A549 (cell line): ENCODE data around the gene FXN. TPM values are rescaled to one million over a fixed set of nuclear protein-coding genes. Genes with fewer than 3 reads are reported as not detected.

Experiments
- ATAC-seq, 2 experiments: fragments of 200-7000 bp in 1 of 2; fragments of >200 bp in 1 of 2; cut with Nextera tagmentation in 1 of 2; cut with Tn5 transposase in 1 of 2; 3 replicates each; pipeline versions ENCODE4 v1.8.0 to v1.9.1; 2018 to 2020; ENCODE audit warnings: mild to moderate bottlenecking in 1 of 2, moderate library complexity in 1 of 2
- CTCF ChIA-PET: fragments of 300-600 bp; sonication (Branson Sonifier 250); formaldehyde crosslinking; extraction: SDS; loops from one replicate; lab custom pipeline; 2021; ENCODE audit warnings: antibody characterized with exemption, inconsistent platforms; lab: Yijun Ruan, JAX
- POLR2A ChIA-PET: fragments of 350-600 bp; formaldehyde crosslinking; extraction: SDS; loops from one replicate; lab custom pipeline; 2021; ENCODE audit warnings: antibody characterized with exemption, inconsistent platforms; lab: Yijun Ruan, JAX
- DNase-seq, 2 experiments: peaks; one replicate each; pipeline versions ENCODE4 v3.0.0 to v3.0.0-alpha.2; 2011 to 2016; ENCODE audit warnings: low read depth in 1 of 2, low spot score in 1 of 2
- FAIRE-seq: peaks from 2 replicates; lab custom pipeline; 2011; peaks lifted over from hg19 to GRCh38; lab: Jason Lieb, UNC
- H3K27ac ChIP-seq, 2 experiments: fragments of >200 bp; sonication (Bioruptor Twin); formaldehyde crosslinking; 3 replicates each; pipeline ENCODE4 v1.5.1; 2016 to 2017
- H3K4me1 ChIP-seq: fragments of >200 bp; sonication (Bioruptor Twin); formaldehyde crosslinking; 3 replicates; pipeline ENCODE4 v1.6.1; 2016
- H3K4me2 ChIP-seq: fragments of >200 bp; sonication (Bioruptor Twin); formaldehyde crosslinking; 3 replicates; pipeline ENCODE4 v1.6.1; 2016
- H3K4me3 ChIP-seq: fragments of >200 bp; sonication (Bioruptor Twin); formaldehyde crosslinking; 3 replicates; pipeline ENCODE4 v1.5.1; 2016
- H3K9me3 ChIP-seq: fragments of >200 bp; sonication (Bioruptor Twin); formaldehyde crosslinking; 3 replicates; pipeline ENCODE4 v1.6.1; 2016
- BHLHE40 ChIP-seq: IDR thresholded peaks from 2 replicates; pipeline ENCODE4 v1.6.1; 2012; ENCODE audit warnings: low read depth, low read length, inconsistent platforms
- CBX2 ChIP-seq: fragments of 200-600 bp; sonication (generic); IDR thresholded peaks from 2 replicates; pipeline ENCODE4 v1.6.1; 2016; ENCODE audit warnings: low read depth, mild to moderate bottlenecking, borderline replicate concordance
- CBX8 ChIP-seq: fragments of 200-600 bp; sonication (generic); IDR thresholded peaks from 2 replicates; pipeline ENCODE4 v1.6.1; 2016
- CHD2 ChIP-seq: fragments of 150-350 bp; IDR thresholded peaks from 2 replicates; pipeline ENCODE4 v1.6.1; 2014; ENCODE audit warnings: low read length; ENCODE audit not compliant: partially characterized antibody
- CHD4 ChIP-seq: fragments of 200-600 bp; sonication (generic); IDR thresholded peaks from 2 replicates; pipeline ENCODE4 v1.6.1; 2016; ENCODE audit warnings: antibody characterized with exemption, mild to moderate bottlenecking, borderline replicate concordance
- EHF ChIP-seq: fragments of 250-450 bp; sonication (Bioruptor Pico); IDR thresholded peaks from 2 replicates; pipeline ENCODE4 v1.5.0; 2020; ENCODE audit warnings: mild to moderate bottlenecking
- FOSB ChIP-seq: fragments of 250-450 bp; sonication (Bioruptor Pico); IDR thresholded peaks from 2 replicates; pipeline ENCODE4 v1.5.0; 2020; ENCODE audit warnings: mild to moderate bottlenecking, moderate library complexity
- HOXB5 ChIP-seq: fragments of 250-450 bp; sonication (Bioruptor Pico); IDR thresholded peaks from 2 replicates; pipeline ENCODE4 v1.5.0; 2020; ENCODE audit warnings: mild to moderate bottlenecking, moderate library complexity
- JUNB ChIP-seq: fragments of >200 bp; sonication (Bioruptor Twin); formaldehyde crosslinking; IDR thresholded peaks from 2 replicates; pipeline ENCODE4 v1.6.1; 2016
- KDM5A ChIP-seq: fragments of 200-600 bp; sonication (generic); IDR thresholded peaks from 2 replicates; pipeline ENCODE4 v1.6.1; 2016; ENCODE audit warnings: antibody characterized with exemption, mild to moderate bottlenecking
- MAZ ChIP-seq: fragments of 150-350 bp; IDR thresholded peaks from 2 replicates; pipeline ENCODE4 v1.6.1; 2014; ENCODE audit warnings: antibody characterized with exemption, low read depth, low read length, borderline replicate concordance
- NFE2L2 ChIP-seq: fragments of 150-350 bp; conservative IDR thresholded peaks from 2 replicates; pipeline ENCODE4 v1.6.1; 2014; ENCODE audit warnings: low read length
- NR3C1 ChIP-seq: fragments of >200 bp; sonication (Bioruptor Twin); formaldehyde crosslinking; IDR thresholded peaks from 3 replicates; pipeline ENCODE4 v1.6.1; 2017
- POLR2AphosphoS2 ChIP-seq: conservative IDR thresholded peaks from 2 replicates; pipeline ENCODE4 v1.6.1; 2012; ENCODE audit warnings: low read length, improper control_type of control experiment, inconsistent platforms
- RARB ChIP-seq: fragments of 250-450 bp; sonication (Bioruptor Pico); IDR thresholded peaks from 2 replicates; pipeline ENCODE4 v1.8.0; 2021; ENCODE audit warnings: mild to moderate bottlenecking, moderate library complexity
- RNF2 ChIP-seq: fragments of 200-600 bp; sonication (generic); IDR thresholded peaks from 2 replicates; pipeline ENCODE4 v1.6.1; 2016; ENCODE audit warnings: low read depth, mild to moderate bottlenecking, antibody characterized with exemption, moderate library complexity, borderline replicate concordance
- SREBF2 ChIP-seq: fragments of 450-650 bp; IDR thresholded peaks from 2 replicates; pipeline ENCODE4 v1.6.1; 2014; ENCODE audit warnings: mild to moderate bottlenecking, moderate library complexity
- TFCP2L1 ChIP-seq: fragments of 250-450 bp; sonication (Bioruptor Pico); IDR thresholded peaks from 2 replicates; pipeline ENCODE4 v1.5.0; 2021; ENCODE audit warnings: mild to moderate bottlenecking
- WGBS: methylation state at CpG from one replicate; pipeline ENCODE4 v1.1.6; 2017; ENCODE audit errors: missing lambda C conversion rate; 5-methylcytosine and 5-hydroxymethylcytosine counted together
- polyA plus RNA-seq, 4 experiments: library from polyadenylated mRNA; depleted of rRNA in 3 of 4; stranded (reverse); fragments of >200 nt; fragmentation: RNase III in 1 of 4; extraction: RNeasy Plus Mini Kit Qiagen cat#74134 plus additional on column Dnase treatment in 1 of 4; gene quantifications; 2 replicates in 3 of 4; 3 replicates in 1 of 4; pipeline ENCODE4 v1.2.3, GENCODE V29; 2011 to 2017
- TF ChIP-seq, protein P1 (sequence below): fragments of >200 bp; sonication (Bioruptor Twin); formaldehyde crosslinking; IDR thresholded peaks from 3 replicates; pipeline ENCODE4 v1.6.1; 2016
- TF ChIP-seq, protein P2 (sequence below): fragments of 250-450 bp; sonication (Bioruptor Pico); IDR thresholded peaks from 2 replicates; pipeline ENCODE4 v1.5.0; 2020; ENCODE audit warnings: low read depth, mild to moderate bottlenecking, moderate library complexity
- TF ChIP-seq, protein P3 (sequence below): fragments of 150-350 bp; IDR thresholded peaks from 2 replicates; pipeline ENCODE4 v1.6.1; 2014; ENCODE audit warnings: low read depth, mild to moderate bottlenecking, low read length
- TF ChIP-seq, protein P4 (sequence below): fragments of 450-650 bp; IDR thresholded peaks from 2 replicates; pipeline ENCODE4 v1.6.1; 2014; ENCODE audit warnings: antibody characterized with exemption

FXN gene
- polyA plus RNA-seq, 2 of the 4 experiments (the other 2 are of a cell fraction) = 22.5 to 26.0 TPM

DNA sequence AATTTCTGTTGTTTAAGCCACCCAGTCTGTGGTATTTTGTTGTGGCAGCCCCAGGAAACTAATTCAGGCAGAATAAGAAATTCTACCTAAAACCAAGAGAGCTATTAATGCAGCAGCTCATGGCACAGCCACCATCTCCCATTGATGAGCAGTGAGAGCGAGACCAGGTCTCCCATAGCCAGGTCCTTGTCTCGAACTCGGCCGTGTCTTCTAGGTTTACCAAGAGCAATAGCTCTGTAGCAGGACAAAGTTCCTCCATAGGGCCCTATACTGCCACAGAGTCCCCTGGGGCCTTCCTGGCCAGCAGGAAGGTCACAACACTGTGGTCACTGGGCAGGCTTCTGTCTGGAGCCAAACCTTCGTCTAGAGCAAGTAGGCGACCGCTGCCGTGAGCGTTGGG, 104.0 kb downstream of the FXN start:
- ATAC-seq (no peak), DNase-seq (no peak), FAIRE-seq (no peak)
- Histone ChIP-seq H3K27ac (no peak overlapping the region), H3K4me3 (no peak overlapping the region), H3K4me1 (no peaks in the 10 kb centered on the region), H3K9me3 (no peaks in the 10 kb centered on the region), H3K4me2 (no peak overlapping the region)
- TF ChIP-seq, protein P1, sequence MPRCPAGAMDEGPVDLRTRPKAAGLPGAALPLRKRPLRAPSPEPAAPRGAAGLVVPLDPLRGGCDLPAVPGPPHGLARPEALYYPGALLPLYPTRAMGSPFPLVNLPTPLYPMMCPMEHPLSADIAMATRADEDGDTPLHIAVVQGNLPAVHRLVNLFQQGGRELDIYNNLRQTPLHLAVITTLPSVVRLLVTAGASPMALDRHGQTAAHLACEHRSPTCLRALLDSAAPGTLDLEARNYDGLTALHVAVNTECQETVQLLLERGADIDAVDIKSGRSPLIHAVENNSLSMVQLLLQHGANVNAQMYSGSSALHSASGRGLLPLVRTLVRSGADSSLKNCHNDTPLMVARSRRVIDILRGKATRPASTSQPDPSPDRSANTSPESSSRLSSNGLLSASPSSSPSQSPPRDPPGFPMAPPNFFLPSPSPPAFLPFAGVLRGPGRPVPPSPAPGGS = no peak
- no peak for TF ChIP-seq HOXB5 (CRISPR knock-in tag)
- no peak for TF ChIP-seq MAZ
- TF ChIP-seq, protein P2, sequence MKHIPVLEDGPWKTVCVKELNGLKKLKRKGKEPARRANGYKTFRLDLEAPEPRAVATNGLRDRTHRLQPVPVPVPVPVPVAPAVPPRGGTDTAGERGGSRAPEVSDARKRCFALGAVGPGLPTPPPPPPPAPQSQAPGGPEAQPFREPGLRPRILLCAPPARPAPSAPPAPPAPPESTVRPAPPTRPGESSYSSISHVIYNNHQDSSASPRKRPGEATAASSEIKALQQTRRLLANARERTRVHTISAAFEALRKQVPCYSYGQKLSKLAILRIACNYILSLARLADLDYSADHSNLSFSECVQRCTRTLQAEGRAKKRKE (CRISPR knock-in tag) = no peak
- 87% methylated on average over 9 of the region's 9 CpGs for WGBS
- CTCF ChIA-PET = interaction anchor here (0.7 to 1.6 kb wide), 7 partner anchors 9 to 85 kb away, joined by 3 to 6 read pairs (median 4); no protein-coding TSS in a partner anchor
- POLR2A ChIA-PET = no interaction called here

DNA sequence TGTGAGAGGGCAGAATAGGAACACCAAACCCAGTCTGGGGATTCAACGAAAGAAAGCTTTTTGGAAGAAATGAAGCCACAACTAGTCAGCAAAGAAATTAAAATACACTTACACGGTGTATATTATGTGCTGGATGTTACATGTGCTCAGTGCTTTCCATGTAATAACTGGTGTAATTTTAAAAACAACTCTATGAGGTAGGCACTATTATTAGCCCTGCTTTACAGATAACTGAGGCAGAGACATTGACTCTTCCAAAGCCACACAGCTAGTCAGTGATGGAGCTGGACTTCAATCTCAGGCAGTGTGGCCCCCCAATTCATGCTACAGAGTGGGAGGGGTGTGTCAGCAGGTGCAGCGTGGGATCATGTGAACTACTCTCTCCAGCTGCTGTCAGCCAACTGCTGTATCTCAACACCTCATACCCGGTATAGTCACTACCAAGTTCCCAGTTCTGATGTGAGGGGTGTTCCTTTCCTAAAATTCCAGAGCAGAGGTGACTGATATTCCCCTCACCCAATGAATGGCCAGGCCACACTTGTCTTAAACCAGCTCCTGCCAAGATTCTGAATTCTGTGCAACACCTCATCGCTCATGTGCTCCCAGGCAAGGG, 104.7 kb downstream of the FXN start:
- no peak for ATAC-seq

DNA sequence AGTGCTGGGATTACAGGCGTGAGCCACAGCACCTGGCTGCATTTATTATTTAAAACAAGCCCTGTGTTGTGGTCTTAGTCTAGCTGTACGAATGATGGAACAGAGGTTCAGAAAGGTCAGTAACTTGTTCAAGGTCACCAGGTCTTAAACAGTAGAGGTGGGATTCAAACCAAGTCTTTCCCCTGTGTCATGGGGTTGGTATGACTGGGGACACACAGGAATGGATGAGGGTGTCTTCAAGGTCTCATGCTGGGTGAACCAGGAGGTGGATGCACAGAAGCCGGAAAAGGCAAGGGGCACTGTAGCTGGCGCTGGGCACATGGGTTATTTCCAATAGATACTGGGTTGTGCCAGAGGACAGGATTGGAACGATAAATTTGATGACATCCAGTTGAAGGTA, 106.3 kb downstream of the FXN start:
- POLR2A ChIA-PET = no interaction called here
- CTCF ChIA-PET = no interaction called here
- DNase-seq (no peak), FAIRE-seq (no peak), ATAC-seq (no peak)
- H3K4me1 ChIP-seq = no peaks in the 10 kb centered on the region
- 87% methylated on average over 5 of the region's 5 CpGs for WGBS
- TF ChIP-seq NFE2L2 (no peak), RARB (CRISPR knock-in tag) (no peak), EHF (no peak), KDM5A (no peak), MAZ (no peak), BHLHE40 (no peak), FOSB (CRISPR knock-in tag) (no peak), JUNB (no peak), CBX2 (no peak), POLR2AphosphoS2 (no peak), NR3C1 (no peak), SREBF2 (no peak), TFCP2L1 (CRISPR knock-in tag) (no peak), RNF2 (no peak)
- TF ChIP-seq, protein P3, sequence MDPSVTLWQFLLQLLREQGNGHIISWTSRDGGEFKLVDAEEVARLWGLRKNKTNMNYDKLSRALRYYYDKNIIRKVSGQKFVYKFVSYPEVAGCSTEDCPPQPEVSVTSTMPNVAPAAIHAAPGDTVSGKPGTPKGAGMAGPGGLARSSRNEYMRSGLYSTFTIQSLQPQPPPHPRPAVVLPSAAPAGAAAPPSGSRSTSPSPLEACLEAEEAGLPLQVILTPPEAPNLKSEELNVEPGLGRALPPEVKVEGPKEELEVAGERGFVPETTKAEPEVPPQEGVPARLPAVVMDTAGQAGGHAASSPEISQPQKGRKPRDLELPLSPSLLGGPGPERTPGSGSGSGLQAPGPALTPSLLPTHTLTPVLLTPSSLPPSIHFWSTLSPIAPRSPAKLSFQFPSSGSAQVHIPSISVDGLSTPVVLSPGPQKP = no peak
- TF ChIP-seq, protein P4, sequence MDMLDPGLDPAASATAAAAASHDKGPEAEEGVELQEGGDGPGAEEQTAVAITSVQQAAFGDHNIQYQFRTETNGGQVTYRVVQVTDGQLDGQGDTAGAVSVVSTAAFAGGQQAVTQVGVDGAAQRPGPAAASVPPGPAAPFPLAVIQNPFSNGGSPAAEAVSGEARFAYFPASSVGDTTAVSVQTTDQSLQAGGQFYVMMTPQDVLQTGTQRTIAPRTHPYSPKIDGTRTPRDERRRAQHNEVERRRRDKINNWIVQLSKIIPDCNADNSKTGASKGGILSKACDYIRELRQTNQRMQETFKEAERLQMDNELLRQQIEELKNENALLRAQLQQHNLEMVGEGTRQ = no peak
- no peak overlapping the region for H3K4me2 ChIP-seq
- no peak overlapping the region for H3K27ac ChIP-seq
- H3K9me3 ChIP-seq = no peaks in the 10 kb centered on the region
- no peak overlapping the region for H3K4me3 ChIP-seq

More for the DNA sequence above, 104.7 kb downstream of the FXN start:
- POLR2A ChIA-PET = no interaction called here
- no peaks in the 10 kb centered on the region for H3K4me1 ChIP-seq
- no peak for TF ChIP-seq CBX8
- TF ChIP-seq CHD2 = no peak
- TF ChIP-seq CHD4 = no peak
- DNase-seq (no peak), FAIRE-seq (no peak)
- H3K27ac ChIP-seq = no peak overlapping the region
- no peaks in the 10 kb centered on the region for H3K9me3 ChIP-seq
- H3K4me3 ChIP-seq = no peak overlapping the region
- WGBS = 75% methylated on average over 5 of the region's 5 CpGs
- CTCF ChIA-PET = interaction anchor here (1.0 to 1.3 kb wide), 5 partner anchors 18 to 86 kb away, joined by 3 to 6 read pairs (median 4); no protein-coding TSS in a partner anchor
- H3K4me2 ChIP-seq = no peak overlapping the region
